Stimulated activated CD8-positive, alpha-beta memory T cell treated with anti-CD3 and anti-CD28 coated beads, Interleukin-4, amount 100 ng/mL, for 4 hours (primary cell): ENCODE results near the gene FRMD7.

Experiments
- DNase-seq, 2 donors: peaks; one replicate each; pipeline ENCODE4 v3.0.0-alpha.2; 2020; ENCODE audit warnings: low read depth in 2 of 2, low spot score in 1 of 2

FRMD7 gene

GRCh38 chrX:132037479-132037993 lies 90.3 kb downstream of the FRMD7 start:
- no peak for DNase-seq

GRCh38 chrX:132034648-132035047 lies 93.2 kb downstream of the FRMD7 start:
- DNase-seq = no peak

DNA sequence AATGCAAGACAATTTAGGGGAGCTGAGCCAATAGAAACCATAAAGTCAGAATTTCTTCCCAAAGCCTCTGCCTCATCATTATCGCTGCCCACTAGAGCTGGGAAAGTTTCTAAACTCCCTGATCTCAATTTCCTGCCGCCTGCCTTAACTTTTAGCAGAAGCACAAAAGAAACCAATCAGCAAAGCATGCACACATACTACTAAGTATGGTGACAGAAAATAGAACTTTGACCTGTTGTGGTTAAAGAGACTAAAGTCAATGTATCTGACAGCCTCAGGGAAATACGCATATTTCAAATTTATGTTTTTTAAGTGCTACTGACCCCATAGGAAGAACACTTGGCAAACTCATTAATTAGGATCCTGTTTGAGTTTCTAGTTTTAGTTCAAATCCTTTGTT lies 94.7 kb downstream of the FRMD7 start:
- no peak for DNase-seq

- no peak for DNase-seq
Observed at GRCh38 chrX:132031867-132032266, 96.0 kb downstream of the FRMD7 start.

GRCh38 chrX:132030264-132030663 lies 97.6 kb downstream of the FRMD7 start:
- no peak for DNase-seq
